GM12878 (cell line): ENCODE results near the gene NRM. TPM values are rescaled to one million over a fixed set of nuclear protein-coding genes. Genes with fewer than 3 reads are reported as not detected.

Source experiments
- ATF3 ChIP-seq: IDR thresholded peaks from 2 replicates; pipeline ENCODE4 v1.6.1; 2011; ENCODE audit warnings: low read depth, mild to moderate bottlenecking, low read length, moderate library complexity, borderline replicate concordance; ENCODE audit errors: extremely low read depth
- CEBPZ ChIP-seq: fragments of 150-350 bp; IDR thresholded peaks from 2 replicates; pipeline ENCODE4 v1.6.1; 2016; ENCODE audit warnings: low read depth, low read length
- CHD4 ChIP-seq: fragments of 200-600 bp; sonication (generic); IDR thresholded peaks from 2 replicates; pipeline ENCODE4 v1.6.1; 2016; ENCODE audit warnings: mild to moderate bottlenecking
- CREM ChIP-seq: IDR thresholded peaks from 2 replicates; pipeline ENCODE4 v1.6.1; 2014; ENCODE audit warnings: antibody characterized with exemption, low read depth
- E4F1 ChIP-seq: fragments of 450-650 bp; IDR thresholded peaks from 2 replicates; pipeline ENCODE4 v1.6.1; 2018; ENCODE audit warnings: borderline replicate concordance, mild to moderate bottlenecking; ENCODE audit not compliant: partially characterized antibody
- HDAC6 ChIP-seq: fragments of 200-600 bp; sonication (generic); IDR thresholded peaks from one replicate; pipeline ENCODE4 v1.8.0; 2017; ENCODE audit warnings: antibody characterized with exemption; ENCODE audit not compliant: unreplicated experiment
- IKZF2 ChIP-seq, 2 experiments: fragments of 450-650 bp; IDR thresholded peaks; 2 replicates each; pipeline ENCODE4 v1.6.1; 2017; ENCODE audit warnings: mild to moderate bottlenecking in 2 of 2, moderate library complexity in 2 of 2
- NR2C1 ChIP-seq: fragments of 450-650 bp; IDR thresholded peaks from 2 replicates; pipeline ENCODE4 v1.6.1; 2017; ENCODE audit warnings: antibody characterized with exemption, mild to moderate bottlenecking, moderate library complexity
- RUNX3 ChIP-seq: IDR thresholded peaks from 2 replicates; pipeline ENCODE4 v1.6.1; 2012; ENCODE audit warnings: low read length, inconsistent platforms
- YBX1 ChIP-seq: fragments of 450-650 bp; IDR thresholded peaks from 2 replicates; pipeline ENCODE4 v1.6.1; 2016; ENCODE audit warnings: antibody characterized with exemption
- ZNF384 ChIP-seq: IDR thresholded peaks from 2 replicates; pipeline ENCODE4 v1.6.1; 2012; ENCODE audit warnings: low read depth, mild to moderate bottlenecking, low read length, improper control_type of control experiment, borderline replicate concordance
- ZNF592 ChIP-seq: fragments of 450-650 bp; IDR thresholded peaks from 2 replicates; pipeline ENCODE4 v1.6.1; 2017; ENCODE audit warnings: mild to moderate bottlenecking, moderate library complexity
- polyA plus RNA-seq, 11 experiments: library from polyadenylated mRNA; depleted of rRNA in 4 of 11; unstranded in 6 of 11; stranded (reverse) in 5 of 11; fragments of >200 nt; fragmentation: Nextera tagmentation in 4 of 11; fragmentation: Illumina TruSeq in 1 of 11; extraction: Ambion mirVana in 4 of 11; extraction: Trizol in 1 of 11; gene quantifications; 1 replicate in 1 of 11; 2 replicates in 10 of 11; pipeline versions ENCODE4 v1.2.1 to v1.2.3, GENCODE V29; 2011 to 2016; ENCODE audit warnings: inconsistent platforms in 2 of 11, missing spikeins in 2 of 11, low read depth in 1 of 11
- total RNA-seq, 4 experiments: library from RNA; depleted of rRNA in 3 of 4; stranded (reverse); fragments of >200 nt in 3 of 4; fragmentation: Illumina TruSeq in 1 of 4; extraction: Trizol in 1 of 4; gene quantifications; 2 replicates each; pipeline versions ENCODE4 v1.2.1 to v1.2.3, GENCODE V29; 2013 to 2021
- TF ChIP-seq, protein P1 (sequence below): IDR thresholded peaks from 2 replicates; pipeline ENCODE4 v1.6.1; 2011; ENCODE audit warnings: borderline replicate concordance, low read depth, mild to moderate bottlenecking, moderate library complexity, mixed read lengths, low read length; ENCODE audit not compliant: insufficient read depth; ENCODE audit errors: extremely low read length
- TF ChIP-seq, protein P2 (sequence below): IDR thresholded peaks from 2 replicates; pipeline ENCODE4 v1.6.1; 2011; ENCODE audit warnings: low read depth, low read length, improper control_type of control experiment, borderline replicate concordance
- TF ChIP-seq, protein P3 (sequence below): IDR thresholded peaks from 2 replicates; pipeline ENCODE4 v1.6.1; 2011; ENCODE audit warnings: borderline replicate concordance, low read depth, mild to moderate bottlenecking, moderate library complexity, low read length; ENCODE audit not compliant: insufficient read depth, poor library complexity, severe bottlenecking

Gene NRM
- total and polyA plus RNA-seq, 10 of the 15 experiments (the other 5 are each of a cell fraction or from before 2014, with no cell fraction given): 15.4 to 46.7 (median 29.0) TPM

- TF ChIP-seq E4F1 (no peak), CHD4 (no peak), YBX1 (no peak), ZNF592 (no peak), RUNX3 (peak; percentile 76), HDAC6 (no peak), NR2C1 (no peak), ZNF384 (no peak), CEBPZ (no peak), IKZF2 (IDR thresholded peaks at IDR 0.05) (no peak), ATF3 (no peak), CREM (0 out of 2 replicates have a peak, but pooled peaks have one; percentile 9)
- TF ChIP-seq, protein P1, sequence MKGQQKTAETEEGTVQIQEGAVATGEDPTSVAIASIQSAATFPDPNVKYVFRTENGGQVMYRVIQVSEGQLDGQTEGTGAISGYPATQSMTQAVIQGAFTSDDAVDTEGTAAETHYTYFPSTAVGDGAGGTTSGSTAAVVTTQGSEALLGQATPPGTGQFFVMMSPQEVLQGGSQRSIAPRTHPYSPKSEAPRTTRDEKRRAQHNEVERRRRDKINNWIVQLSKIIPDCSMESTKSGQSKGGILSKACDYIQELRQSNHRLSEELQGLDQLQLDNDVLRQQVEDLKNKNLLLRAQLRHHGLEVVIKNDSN: no peak
- TF ChIP-seq, protein P2, sequence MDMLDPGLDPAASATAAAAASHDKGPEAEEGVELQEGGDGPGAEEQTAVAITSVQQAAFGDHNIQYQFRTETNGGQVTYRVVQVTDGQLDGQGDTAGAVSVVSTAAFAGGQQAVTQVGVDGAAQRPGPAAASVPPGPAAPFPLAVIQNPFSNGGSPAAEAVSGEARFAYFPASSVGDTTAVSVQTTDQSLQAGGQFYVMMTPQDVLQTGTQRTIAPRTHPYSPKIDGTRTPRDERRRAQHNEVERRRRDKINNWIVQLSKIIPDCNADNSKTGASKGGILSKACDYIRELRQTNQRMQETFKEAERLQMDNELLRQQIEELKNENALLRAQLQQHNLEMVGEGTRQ: no peak
- TF ChIP-seq, protein P3, sequence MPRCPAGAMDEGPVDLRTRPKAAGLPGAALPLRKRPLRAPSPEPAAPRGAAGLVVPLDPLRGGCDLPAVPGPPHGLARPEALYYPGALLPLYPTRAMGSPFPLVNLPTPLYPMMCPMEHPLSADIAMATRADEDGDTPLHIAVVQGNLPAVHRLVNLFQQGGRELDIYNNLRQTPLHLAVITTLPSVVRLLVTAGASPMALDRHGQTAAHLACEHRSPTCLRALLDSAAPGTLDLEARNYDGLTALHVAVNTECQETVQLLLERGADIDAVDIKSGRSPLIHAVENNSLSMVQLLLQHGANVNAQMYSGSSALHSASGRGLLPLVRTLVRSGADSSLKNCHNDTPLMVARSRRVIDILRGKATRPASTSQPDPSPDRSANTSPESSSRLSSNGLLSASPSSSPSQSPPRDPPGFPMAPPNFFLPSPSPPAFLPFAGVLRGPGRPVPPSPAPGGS: peak; percentile 30
- TF ChIP-seq, all 136 proteins: peak for 5
These were observed 21.1 kb upstream of the NRM start (continued) for GRCh38 chr6:30711758-30712380.
